Neuronal stem cell (in vitro differentiated cells): ENCODE measurements around the gene MCTP1.
A peak's percentile ranks its signal among the peaks of the same experiment; 100 is the strongest.

ENCODE experiments used
- DNase-seq: peaks from one replicate; pipeline ENCODE4 v3.0.0-alpha.2; 2013; ENCODE audit warnings: low spot score
- H2AFZ ChIP-seq: one replicate; pipeline ENCODE4 v1.6.1; 2013; ENCODE audit warnings: mild to moderate bottlenecking, low read length, inconsistent platforms
- H2AK5ac ChIP-seq: 2 replicates; pipeline ENCODE4 v1.6.1; 2013; ENCODE audit warnings: low read depth, mild to moderate bottlenecking, inconsistent platforms, low read length, moderate library complexity, mixed read lengths
- H2BK120ac ChIP-seq: 2 replicates; pipeline ENCODE4 v1.6.1; 2013; ENCODE audit warnings: low read depth, mild to moderate bottlenecking, inconsistent platforms, low read length, moderate library complexity, mixed read lengths
- H2BK12ac ChIP-seq: one replicate; pipeline ENCODE4 v1.6.1; 2013; ENCODE audit warnings: low read length, inconsistent platforms
- H2BK15ac ChIP-seq: 2 replicates; pipeline ENCODE4 v1.6.1; 2013; ENCODE audit warnings: mild to moderate bottlenecking, low read length, inconsistent platforms, mixed read lengths
- H2BK5ac ChIP-seq: one replicate; pipeline ENCODE4 v1.6.1; 2013; ENCODE audit warnings: inconsistent platforms, mild to moderate bottlenecking, low read length, moderate library complexity
- H3K14ac ChIP-seq: one replicate; pipeline ENCODE4 v1.6.1; 2013; ENCODE audit warnings: low read length, inconsistent platforms
- H3K18ac ChIP-seq: 2 replicates; pipeline ENCODE4 v1.6.1; 2013; ENCODE audit warnings: low read length, inconsistent platforms
- H3K23ac ChIP-seq: 2 replicates; pipeline ENCODE4 v1.6.1; 2013; ENCODE audit warnings: low read depth, mild to moderate bottlenecking, mixed read lengths, low read length, inconsistent platforms; ENCODE audit not compliant: poor library complexity
- H3K27ac ChIP-seq: replicated peaks from 3 replicates; pipeline ENCODE4 v1.5.1; 2013; ENCODE audit warnings: low read length, inconsistent platforms
- H3K27me3 ChIP-seq, 3 experiments: 2 replicates each; pipeline ENCODE4 v1.6.1; 2013; ENCODE audit warnings: low read length in 3 of 3, mild to moderate bottlenecking in 2 of 3, inconsistent platforms in 1 of 3, low read depth in 1 of 3, mixed read lengths in 1 of 3, moderate library complexity in 1 of 3; ENCODE audit not compliant: control insufficient read depth in 3 of 3, insufficient read depth in 3 of 3
- H3K36me3 ChIP-seq, 2 donors: replicated peaks in 1 of 2; 2 replicates each; pipeline ENCODE4 v1.6.1; 2013; ENCODE audit warnings: low read length in 2 of 2; ENCODE audit not compliant: control insufficient read depth in 2 of 2, insufficient read depth in 2 of 2
- H3K4ac ChIP-seq: 2 replicates; pipeline ENCODE4 v1.6.1; 2013; ENCODE audit warnings: inconsistent platforms, mild to moderate bottlenecking, low read length, moderate library complexity
- H3K4me1 ChIP-seq, 2 donors: 1 replicate in 1 of 2; 2 replicates in 1 of 2; pipeline ENCODE4 v1.6.1; 2013; ENCODE audit warnings: low read length in 2 of 2, low read depth in 1 of 2; ENCODE audit not compliant: control insufficient read depth in 2 of 2, insufficient read depth in 1 of 2
- H3K4me2 ChIP-seq: one replicate; pipeline ENCODE4 v1.6.1; 2013; ENCODE audit warnings: mild to moderate bottlenecking, low read length, inconsistent platforms; ENCODE audit not compliant: insufficient read depth, poor library complexity, severe bottlenecking
- H3K4me3 ChIP-seq, 2 donors: 2 replicates each; pipeline ENCODE4 v1.5.1; 2013; ENCODE audit warnings: low read length in 2 of 2, mild to moderate bottlenecking in 2 of 2, inconsistent platforms in 1 of 2, moderate library complexity in 1 of 2
- H3K79me1 ChIP-seq: one replicate; pipeline ENCODE4 v1.6.1; 2013; ENCODE audit warnings: low read depth, mild to moderate bottlenecking, inconsistent platforms, low read length, moderate library complexity
- H3K9ac ChIP-seq: one replicate; pipeline ENCODE4 v1.6.1; 2013; ENCODE audit warnings: mild to moderate bottlenecking, low read depth, low read length, inconsistent platforms; ENCODE audit not compliant: poor library complexity
- H3K9me3 ChIP-seq, 2 donors: replicated peaks in 1 of 2; 2 replicates each; pipeline versions ENCODE3 to v1.6.1; 2013; ENCODE audit warnings: low read length in 2 of 2, mild to moderate bottlenecking in 2 of 2, inconsistent platforms in 1 of 2, low read depth in 1 of 2, mixed read lengths in 1 of 2, moderate library complexity in 1 of 2; ENCODE audit not compliant: control insufficient read depth in 2 of 2, insufficient read depth in 1 of 2
- H4K8ac ChIP-seq: one replicate; pipeline ENCODE4 v1.6.1; 2013; ENCODE audit warnings: low read depth, mild to moderate bottlenecking, inconsistent platforms, low read length, moderate library complexity
- H4K91ac ChIP-seq: one replicate; pipeline ENCODE4 v1.6.1; 2013; ENCODE audit warnings: low read length, low read depth, mild to moderate bottlenecking, inconsistent platforms; ENCODE audit not compliant: poor library complexity
- WGBS, 2 donors: extraction: QIAGEN DNeasy Blood & Tissue Kit; methylation state at CpG; one replicate each; pipeline ENCODE4 v1.1.7; 2013; ENCODE audit warnings: missing lambda C conversion rate in 2 of 2, mixed read lengths in 1 of 2; ENCODE audit not compliant: insufficient read length in 2 of 2, insufficient replicate concordance in 1 of 2; ENCODE audit errors: extremely low coverage in 2 of 2; 5-methylcytosine and 5-hydroxymethylcytosine counted together

The MCTP1 gene

GRCh38 chr5:95105638-95106037 lies 179.3 kb downstream of the MCTP1 start:
- Histone ChIP-seq H3K4me1 (peaks cover 0 to 2% of the 10 kb centered on the region in 2 donors), H3K27me3 (no peaks in the 10 kb centered on the region)

GRCh38 chr5:95102687-95103086 lies 182.2 kb downstream of the MCTP1 start:
- no peak overlapping the region for H3K9ac ChIP-seq
- H2AK5ac ChIP-seq, result no peak overlapping the region
- H3K23ac ChIP-seq, result no peak overlapping the region
- H3K4ac ChIP-seq, result no peak overlapping the region
- no peak overlapping the region for H3K14ac ChIP-seq
- H3K4me3 ChIP-seq, result no peak overlapping the region
- no peak overlapping the region for H2BK15ac ChIP-seq
- DNase-seq, result no peak
- H3K9me3 ChIP-seq, result no peaks in the 10 kb centered on the region
- H4K8ac ChIP-seq, result no peak overlapping the region
- H3K4me1 ChIP-seq, result peaks cover 0 to 2% of the 10 kb centered on the region in 2 donors
- H3K27ac ChIP-seq, result no peak overlapping the region
- no peak overlapping the region for H3K18ac ChIP-seq
- H3K79me1 ChIP-seq, result no peaks in the 10 kb centered on the region
- H3K4me2 ChIP-seq, result no peak overlapping the region
- no peaks in the 10 kb centered on the region for H3K27me3 ChIP-seq
- no peak overlapping the region for H4K91ac ChIP-seq
- H2AFZ ChIP-seq, result no peak overlapping the region
- H2BK5ac ChIP-seq, result no peak overlapping the region
- H2BK12ac ChIP-seq, result no peak overlapping the region
- H2BK120ac ChIP-seq, result no peak overlapping the region
- no peaks in the 10 kb centered on the region for H3K36me3 ChIP-seq
- WGBS, 2 donors, result no CpG with 5 or more reads among the region's 1 CpG

More at GRCh38 chr5:95105638-95106037, 179.3 kb downstream of the MCTP1 start:
- Histone ChIP-seq H2BK12ac (no peak overlapping the region), H3K79me1 (no peaks in the 10 kb centered on the region), H2BK120ac (no peak overlapping the region), H4K91ac (no peak overlapping the region), H3K23ac (no peak overlapping the region), H3K18ac (no peak overlapping the region), H3K9me3 (no peaks in the 10 kb centered on the region), H3K27ac (no peak overlapping the region), H4K8ac (no peak overlapping the region), H3K9ac (no peak overlapping the region), H2BK15ac (no peak overlapping the region), H3K14ac (no peak overlapping the region), H2AFZ (no peak overlapping the region), H2BK5ac (no peak overlapping the region), H3K36me3 (no peaks in the 10 kb centered on the region), H3K4ac (no peak overlapping the region), H2AK5ac (no peak overlapping the region), H3K4me2 (no peak overlapping the region), H3K4me3 (no peak overlapping the region)
- DNase-seq, result no peak
- no CpG with 5 or more reads among the region's 1 CpG for WGBS, 2 donors

- no peaks in the 10 kb centered on the region for H3K36me3 ChIP-seq
- no peak for DNase-seq
Observed at GRCh38 chr5:95102080-95102479, 182.8 kb downstream of the MCTP1 start.

GRCh38 chr5:95100551-95100950 lies 184.3 kb downstream of the MCTP1 start:
- no peak overlapping the region for H3K27ac ChIP-seq
- no peak overlapping the region for H2AFZ ChIP-seq
- H3K18ac ChIP-seq, result no peak overlapping the region
- no peak overlapping the region for H2BK12ac ChIP-seq
- no CpG with 5 or more reads among the region's 1 CpG for WGBS, 2 donors
- no peaks in the 10 kb centered on the region for H3K27me3 ChIP-seq
- H3K79me1 ChIP-seq, result no peaks in the 10 kb centered on the region
- H3K4ac ChIP-seq, result no peak overlapping the region
- H3K4me3 ChIP-seq, result no peak overlapping the region
- no peak overlapping the region for H3K9ac ChIP-seq
- H2BK120ac ChIP-seq, result no peak overlapping the region
- no peak overlapping the region for H4K8ac ChIP-seq
- H3K14ac ChIP-seq, result no peak overlapping the region
- DNase-seq, result no peak
- no peak overlapping the region for H2AK5ac ChIP-seq
- no peak overlapping the region for H2BK15ac ChIP-seq
- H3K4me2 ChIP-seq, result no peak overlapping the region
- no peak overlapping the region for H4K91ac ChIP-seq
- no peak overlapping the region for H2BK5ac ChIP-seq
- no peak overlapping the region for H3K23ac ChIP-seq
- H3K9me3 ChIP-seq, result no peaks in the 10 kb centered on the region
- peaks cover 0 to 7% of the 10 kb centered on the region in 2 donors for H3K4me1 ChIP-seq
- H3K36me3 ChIP-seq, result no peaks in the 10 kb centered on the region

More at GRCh38 chr5:95102080-95102479, 182.8 kb downstream of the MCTP1 start:
- no peak overlapping the region for H2AFZ ChIP-seq
- no peak overlapping the region for H3K14ac ChIP-seq
- H4K8ac ChIP-seq, result no peak overlapping the region
- H3K18ac ChIP-seq, result peak overlapping the region; percentile 39
- no CpG with 5 or more reads among the region's 1 CpG for whole genome bisulfite sequencing, 2 donors
- H2BK120ac ChIP-seq, result no peak overlapping the region
- H3K27ac ChIP-seq, result no peak overlapping the region
- H4K91ac ChIP-seq, result no peak overlapping the region
- no peak overlapping the region for H2AK5ac ChIP-seq
- no peaks in the 10 kb centered on the region for H3K79me1 ChIP-seq
- no peaks in the 10 kb centered on the region for H3K9me3 ChIP-seq
- H2BK12ac ChIP-seq, result no peak overlapping the region
- no peak overlapping the region for H3K4ac ChIP-seq
- no peaks in the 10 kb centered on the region for H3K27me3 ChIP-seq
- H2BK5ac ChIP-seq, result no peak overlapping the region
- H3K9ac ChIP-seq, result no peak overlapping the region
- H3K4me2 ChIP-seq, result no peak overlapping the region
- H3K4me3 ChIP-seq, result no peak overlapping the region
- no peak overlapping the region for H3K23ac ChIP-seq
- no peak overlapping the region for H2BK15ac ChIP-seq
- peaks cover 0 to 2% of the 10 kb centered on the region in 2 donors for H3K4me1 ChIP-seq
